ENCODE measurements around the gene PCSK2. TPM values are rescaled to one million over a fixed set of nuclear protein-coding genes. Genes with fewer than 3 reads are reported as not detected.

Gene PCSK2
- total and polyA plus RNA-seq, 12 donors = 0.32 to 47.6 (median 5.3) TPM

DNA sequence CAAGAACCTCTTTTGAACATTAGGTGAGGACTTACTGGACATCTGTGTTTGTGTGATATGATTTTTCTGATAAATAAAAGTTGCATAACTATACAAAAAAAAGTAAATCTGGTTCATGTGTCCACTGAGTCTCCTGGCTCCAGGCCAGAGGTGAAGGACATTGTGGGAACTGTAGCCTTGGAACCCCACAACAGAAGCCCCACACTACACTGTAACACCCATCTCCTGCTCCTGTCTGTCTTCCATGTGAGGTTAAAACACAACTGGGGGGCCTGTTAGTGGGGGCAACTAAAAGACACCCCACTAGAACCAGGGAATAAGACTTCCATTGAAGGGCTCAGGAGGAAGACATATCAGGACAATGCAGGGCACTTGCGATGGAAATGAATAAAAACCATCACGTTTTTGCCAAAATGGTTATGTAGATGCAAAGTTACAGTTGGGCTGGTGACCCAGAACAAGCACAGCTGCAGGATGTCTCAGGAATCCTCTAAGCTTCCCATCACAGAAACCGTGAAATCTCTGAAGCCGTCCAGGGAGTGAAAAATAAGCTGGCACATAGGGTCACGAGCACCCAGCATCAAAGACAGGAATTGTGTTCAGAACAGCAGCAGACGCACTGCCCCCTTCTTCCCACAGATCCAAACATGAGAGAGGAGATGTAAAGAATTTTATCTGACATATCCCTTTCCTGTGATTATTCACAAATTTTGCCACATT, 36.7 kb upstream of the PCSK2 start:
- WGBS, 4 donors = 56 to 62% (median 59%) methylated on average over 6 of the region's 6 CpGs
- Histone ChIP-seq H3K4me1 (replicated peaks in 1 of 2) (no peaks in the 10 kb centered on the region), H3K36me3 (replicated peaks in 1 of 2) (no peaks in the 10 kb centered on the region), H3K9me3 (replicated peaks in 1 of 3) (no peaks in the 10 kb centered on the region), H3K27ac (no peak overlapping the region), H3K27me3 (no peaks in the 10 kb centered on the region), H3K4me3 (no peak overlapping the region)
- no peak for DNase-seq
- intact Hi-C loops (cut with DNase I) = no loop called here
- TF ChIP-seq POLR2A (IDR thresholded peaks at IDR 0.05) (no peak), CTCF (IDR thresholded peaks at IDR 0.05) (no peak)

DNA sequence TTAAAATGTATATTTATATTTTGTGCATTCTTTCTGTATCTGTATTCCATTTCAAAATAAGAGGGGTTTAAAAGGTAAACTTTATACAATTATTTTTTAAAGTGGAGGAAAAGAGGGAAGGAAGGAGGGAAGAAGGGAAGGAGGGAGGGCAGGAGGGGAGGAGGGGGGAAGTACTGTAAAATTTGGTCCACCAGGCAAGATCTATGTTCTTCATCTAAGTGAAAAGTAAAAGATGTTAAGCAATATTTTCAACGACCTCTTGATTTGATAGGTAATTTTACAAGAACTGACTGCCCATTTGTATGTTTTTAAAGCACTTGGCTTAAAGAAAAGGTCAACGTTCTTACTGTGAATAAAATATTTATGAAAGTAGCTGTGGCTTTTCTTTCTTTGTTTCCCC, 29.8 kb upstream of the PCSK2 start:
- WGBS, 4 donors = 43 to 57% (median 49%) methylated on average over 2 of the region's 2 CpGs
- Histone ChIP-seq H3K4me3 (no peak overlapping the region), H3K36me3 (replicated peaks in 1 of 2) (no peaks in the 10 kb centered on the region), H3K27me3 (no peaks in the 10 kb centered on the region), H3K9me3 (replicated peaks in 1 of 3) (no peaks in the 10 kb centered on the region), H3K4me1 (replicated peaks in 1 of 2) (no peaks in the 10 kb centered on the region), H3K27ac (no peak overlapping the region)
- TF ChIP-seq CTCF (IDR thresholded peaks at IDR 0.05) (no peak), POLR2A (IDR thresholded peaks at IDR 0.05) (no peak)
- DNase-seq = no peak
- intact Hi-C loops (cut with DNase I) = no loop called here

GRCh38 chr20:17202030-17202429, 24.8 kb upstream of the PCSK2 start:
- TF ChIP-seq POLR2A (IDR thresholded peaks at IDR 0.05) (no peak), CTCF (IDR thresholded peaks at IDR 0.05) (no peak)
- H3K27me3 ChIP-seq = no peaks in the 10 kb centered on the region
- H3K36me3 ChIP-seq (replicated peaks in 1 of 2) = no peaks in the 10 kb centered on the region
- no peak overlapping the region for H3K27ac ChIP-seq
- intact Hi-C loops (cut with DNase I) = no loop called here
- no peak overlapping the region for H3K4me3 ChIP-seq
- WGBS, 4 donors = 54 to 66% (median 58%) methylated on average over 2 of the region's 2 CpGs
- DNase-seq = no peak
- H3K9me3 ChIP-seq (replicated peaks in 1 of 3) = no peaks in the 10 kb centered on the region
- H3K4me1 ChIP-seq (replicated peaks in 1 of 2) = no peaks in the 10 kb centered on the region

DNA sequence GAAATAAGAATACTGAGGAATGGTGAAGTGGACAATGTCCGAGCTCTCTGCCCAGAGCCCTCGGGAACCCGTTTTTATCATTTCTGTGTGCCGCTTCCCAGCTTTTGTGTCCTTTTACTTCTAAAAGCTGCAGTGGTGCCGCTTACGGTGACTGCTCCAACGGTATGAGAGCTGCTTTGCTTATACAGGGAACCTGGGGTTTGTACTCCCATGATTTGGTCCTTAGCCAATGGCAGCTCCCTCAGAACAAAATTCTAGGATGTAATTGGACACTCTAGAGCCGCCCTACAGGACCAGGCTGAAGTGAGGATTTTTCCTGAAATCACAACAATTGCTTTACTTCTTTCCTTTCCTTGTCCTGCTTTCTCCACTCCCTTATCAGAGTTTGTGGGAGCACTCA, 24.2 kb upstream of the PCSK2 start:
- no peaks in the 10 kb centered on the region for H3K4me1 ChIP-seq (replicated peaks in 1 of 2)
- no peaks in the 10 kb centered on the region for H3K36me3 ChIP-seq (replicated peaks in 1 of 2)
- TF ChIP-seq POLR2A (IDR thresholded peaks at IDR 0.05) (no peak), CTCF (IDR thresholded peaks at IDR 0.05) (no peak)
- 8 to 21% (median 12%) methylated on average over 8 of the region's 8 CpGs for WGBS, 4 donors
- no peak for DNase-seq
- no peak overlapping the region for H3K27ac ChIP-seq
- H3K9me3 ChIP-seq (replicated peaks in 1 of 3) = no peaks in the 10 kb centered on the region
- no peaks in the 10 kb centered on the region for H3K27me3 ChIP-seq
- intact Hi-C loops (cut with DNase I) = no loop called here
- H3K4me3 ChIP-seq = no peak overlapping the region
